ENCODE measurements around the gene CEP70.

The CEP70 gene

GRCh38 chr3:138456961-138457862, 136.8 kb downstream of the CEP70 start:
- in situ Hi-C loops (cut with HindIII; ENCODE audit: low sequenced_read_pairs), result loop anchor here (25.0 kb wide), 1 partner anchor 455 kb away; no protein-coding TSS in a partner anchor

DNA sequence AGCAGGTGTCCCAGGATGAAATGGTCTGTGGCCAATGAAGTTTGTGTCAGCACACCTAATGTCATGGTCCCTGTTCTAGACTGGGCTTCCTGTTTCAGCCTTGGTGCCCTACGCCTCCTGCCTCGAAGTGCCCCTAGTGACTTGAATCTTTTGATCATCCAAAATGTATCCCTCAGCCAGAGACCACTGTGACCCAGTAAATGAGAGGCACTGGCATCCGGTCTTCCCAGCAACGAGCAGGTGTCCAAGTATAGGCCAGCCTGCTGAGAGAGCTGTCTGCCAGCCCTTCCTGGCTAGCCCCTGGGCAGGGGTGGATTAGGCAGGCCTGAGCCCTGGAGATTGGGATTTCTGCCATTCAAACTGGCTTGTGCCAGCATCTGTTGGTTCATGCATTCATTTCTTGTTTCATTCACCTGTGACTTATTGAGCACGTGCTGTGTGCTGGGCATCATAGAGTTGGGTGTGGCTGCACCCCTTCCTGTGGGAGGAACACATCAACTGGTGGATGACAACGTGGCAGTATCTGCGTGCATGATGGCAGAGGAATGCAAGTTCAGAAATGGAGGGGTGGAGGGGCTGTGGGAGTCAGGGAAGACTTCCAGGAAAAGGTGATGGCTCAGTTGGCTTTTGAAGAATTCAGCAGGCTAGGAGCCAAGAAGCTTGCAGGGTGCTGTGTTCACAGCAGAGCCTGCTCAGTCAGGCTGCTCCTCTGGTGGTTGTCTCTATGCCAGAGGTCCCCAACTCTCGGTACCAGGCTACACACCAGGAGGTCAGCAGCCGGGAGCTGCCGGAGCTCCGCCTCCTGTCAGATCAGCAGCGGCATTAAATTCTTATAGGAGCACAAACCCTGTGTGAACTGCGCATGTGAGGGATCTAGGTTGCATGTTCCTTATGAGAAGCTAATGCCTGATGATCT, 138.0 kb downstream of the CEP70 start:
- in situ Hi-C loops (cut with HindIII; ENCODE audit: low sequenced_read_pairs), result loop anchor here (25.0 kb wide), 1 partner anchor 456 kb away; no protein-coding TSS in a partner anchor

DNA sequence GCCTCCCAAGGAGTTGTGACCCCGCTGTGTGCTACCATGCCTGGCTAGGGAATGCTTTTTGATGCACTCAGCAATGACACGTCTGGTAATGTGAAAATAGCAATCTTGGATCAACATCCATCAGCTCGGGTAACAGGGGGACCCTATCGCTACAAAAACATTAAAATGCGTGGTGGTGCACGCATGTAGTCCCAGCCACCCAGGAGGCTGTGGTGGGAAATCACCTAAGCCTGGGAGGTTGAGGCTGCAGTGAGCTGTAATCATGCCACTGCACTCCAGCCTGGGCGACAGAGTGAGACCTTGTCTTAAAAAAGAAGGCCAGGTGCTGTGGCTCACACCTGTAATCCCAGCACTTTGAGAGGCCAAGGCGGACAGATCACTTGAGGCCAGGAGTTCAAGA, 140.1 kb downstream of the CEP70 start:
- in situ Hi-C loops (cut with HindIII; ENCODE audit: low sequenced_read_pairs), result loop anchor here (25.0 kb wide), 1 partner anchor 458 kb away; no protein-coding TSS in a partner anchor

GRCh38 chr3:138452436-138452835, 141.6 kb downstream of the CEP70 start:
- in situ Hi-C loops (cut with HindIII; ENCODE audit: low sequenced_read_pairs), result loop anchor here (25.0 kb wide), 1 partner anchor 460 kb away; no protein-coding TSS in a partner anchor

DNA sequence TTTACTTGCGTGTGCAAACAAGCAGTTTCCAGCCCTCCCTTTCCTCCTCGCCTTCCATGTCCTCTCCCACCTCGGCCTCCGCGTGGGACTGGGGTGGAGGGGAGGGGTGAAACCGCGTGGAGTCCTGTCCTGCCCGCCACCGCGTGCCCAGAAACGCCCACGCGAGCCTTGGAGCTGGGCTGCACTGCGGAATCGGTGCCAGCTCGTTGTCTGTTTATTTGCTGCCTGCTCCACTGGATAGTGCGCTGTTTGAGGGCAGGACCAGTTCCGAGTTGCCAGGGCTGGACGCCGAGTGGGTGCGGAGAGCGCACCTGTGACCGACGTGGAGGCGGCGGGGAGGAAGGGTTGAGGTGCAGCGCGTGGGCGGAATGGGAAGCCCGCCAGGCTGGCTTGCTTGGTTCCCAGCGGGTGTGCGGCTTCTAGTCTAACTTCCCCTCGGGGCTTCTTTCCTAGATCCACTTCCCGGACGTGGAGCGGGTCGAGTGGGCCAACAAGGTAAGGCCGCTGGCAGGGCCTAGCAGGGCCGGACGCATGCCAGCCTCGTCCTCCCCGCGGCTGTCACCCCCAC, 142.4 kb downstream of the CEP70 start:
- in situ Hi-C loops (cut with HindIII; ENCODE audit: low sequenced_read_pairs), result loop anchor here (25.0 kb wide), 1 partner anchor 461 kb away; no protein-coding TSS in a partner anchor

DNA sequence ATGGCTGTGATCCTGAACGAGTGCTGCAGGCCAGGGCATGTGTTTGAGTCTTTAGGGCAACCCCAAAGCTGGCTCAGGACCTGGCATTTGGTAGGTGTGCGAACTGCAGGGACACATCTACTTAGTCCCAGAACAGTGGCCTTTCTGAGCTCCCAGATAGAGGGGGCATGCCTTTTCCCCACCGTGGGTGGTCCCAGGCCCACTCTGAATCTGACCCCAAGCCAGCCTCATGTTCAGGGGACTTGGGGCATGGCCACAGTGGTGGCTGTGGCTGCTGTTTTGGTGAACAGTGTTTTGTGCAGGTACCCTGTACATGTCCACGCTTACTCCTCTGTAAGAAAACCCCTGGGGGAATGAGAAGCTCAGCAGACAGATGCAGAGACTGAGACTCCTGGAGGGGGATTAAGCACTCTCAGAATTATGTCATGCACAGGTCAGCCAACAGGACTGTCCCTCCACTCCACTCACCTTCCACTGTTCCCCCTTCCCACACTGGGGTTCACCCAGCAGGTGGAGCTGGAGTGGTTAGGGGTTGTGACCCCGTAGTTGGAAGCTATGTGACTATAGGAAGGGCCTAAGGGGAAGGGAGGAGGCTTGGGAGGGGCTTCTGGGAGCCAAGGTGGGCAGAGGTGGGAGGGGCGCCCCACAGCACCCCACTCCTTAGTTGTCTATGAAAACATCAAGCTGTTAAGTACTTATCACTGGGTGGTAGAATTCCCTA, 143.2 kb downstream of the CEP70 start:
- in situ Hi-C loops (cut with HindIII; ENCODE audit: low sequenced_read_pairs), result loop anchor here (25.0 kb wide), 1 partner anchor 461 kb away; no protein-coding TSS in a partner anchor

DNA sequence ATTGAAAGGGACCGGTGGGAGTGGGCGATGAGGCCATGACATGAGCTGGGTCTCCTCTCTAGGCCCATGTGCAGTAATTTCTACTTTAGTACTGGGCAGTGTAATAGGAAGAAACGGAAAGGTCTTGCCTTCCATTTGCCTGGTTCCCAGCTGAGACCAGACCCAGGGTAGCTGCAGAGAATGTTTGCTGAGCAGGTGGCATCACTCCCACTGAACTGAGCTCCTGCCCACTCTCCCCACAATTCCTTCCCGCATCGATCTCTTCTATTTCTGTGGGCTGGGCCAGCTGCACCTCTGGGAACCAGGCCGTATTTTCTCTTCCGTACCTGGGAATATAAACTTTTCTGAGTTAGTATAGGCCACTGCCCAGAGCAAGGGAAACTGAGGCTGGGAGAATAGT, 143.9 kb downstream of the CEP70 start:
- in situ Hi-C loops (cut with HindIII; ENCODE audit: low sequenced_read_pairs), result loop anchor here (25.0 kb wide), 1 partner anchor 462 kb away; no protein-coding TSS in a partner anchor

- in situ Hi-C loops (cut with HindIII; ENCODE audit: low sequenced_read_pairs), result no loop called here
These were observed 144.6 kb downstream of the CEP70 start for GRCh38 chr3:138449490-138449889.

DNA sequence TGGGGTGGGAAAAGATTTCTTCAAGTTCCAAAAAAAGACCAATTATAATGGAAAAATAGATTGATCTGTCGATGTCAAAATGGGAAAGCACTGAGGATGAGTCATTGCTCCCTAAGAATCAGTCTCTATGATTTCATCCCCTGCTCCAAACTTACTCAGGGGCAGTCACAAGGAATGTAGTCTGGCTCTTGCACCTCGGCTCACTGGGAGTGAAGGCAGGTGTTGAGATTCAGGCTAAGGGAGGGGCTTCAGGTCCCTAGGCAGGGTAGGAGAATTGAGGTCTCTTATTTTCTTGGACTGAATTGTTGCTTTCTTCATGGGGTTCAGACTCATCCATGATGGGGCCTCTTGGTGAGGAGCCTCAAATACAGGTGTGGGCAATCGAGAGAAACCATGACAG, 145.4 kb downstream of the CEP70 start:
- in situ Hi-C loops (cut with HindIII; ENCODE audit: low sequenced_read_pairs), result no loop called here

DNA sequence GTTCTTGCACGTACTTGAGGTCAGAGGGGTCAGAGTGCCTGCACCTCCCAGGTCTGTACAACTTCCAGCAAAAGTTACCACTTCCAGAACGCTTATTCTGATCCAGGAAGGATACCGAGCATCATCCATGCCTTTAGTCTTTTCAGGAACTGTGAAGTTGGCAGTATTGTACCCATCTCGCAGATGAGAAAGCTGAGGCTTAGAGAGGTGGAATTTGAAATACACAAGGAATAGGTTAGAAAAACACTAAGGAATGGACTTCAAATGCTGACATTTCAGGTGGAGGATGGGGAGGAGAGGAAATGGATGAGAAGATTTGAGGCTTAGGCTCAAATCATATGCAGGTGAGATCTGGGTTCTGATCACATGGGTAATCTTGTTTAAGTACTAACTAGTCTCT, 148.4 kb downstream of the CEP70 start:
- in situ Hi-C loops (cut with HindIII; ENCODE audit: low sequenced_read_pairs), result no loop called here

DNA sequence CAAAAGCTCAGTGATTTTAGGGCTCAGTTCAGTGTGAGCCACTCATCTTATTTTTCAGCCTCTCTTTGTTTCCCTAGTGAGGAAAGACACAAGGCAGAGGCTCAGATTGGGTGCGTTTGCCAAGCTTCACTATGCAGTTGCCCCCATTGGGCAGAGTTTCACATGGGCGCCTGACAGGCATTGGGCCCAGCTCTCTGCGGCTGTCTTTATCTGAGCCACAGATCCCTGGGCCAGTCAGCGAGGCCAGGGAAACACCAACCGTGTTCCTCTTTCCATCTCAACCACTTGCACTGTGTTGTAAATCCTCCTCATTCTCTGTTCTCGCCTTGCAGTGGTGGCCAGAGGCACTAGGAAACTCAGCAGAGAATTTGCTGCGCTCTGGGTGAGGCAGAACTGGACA, 148.8 kb downstream of the CEP70 start:
- in situ Hi-C loops (cut with HindIII; ENCODE audit: low sequenced_read_pairs), result no loop called here

All from DLD1 (cell line).